ENCODE results near the gene CLIP4.

CLIP4 gene

GRCh38 chr2:29189052-29189451 is 73.8 kb downstream of the CLIP4 start:
- DNase-seq (ENCODE audit: low spot score): no peak

GRCh38 chr2:29191817-29192216 is 76.6 kb downstream of the CLIP4 start:
- no peak for DNase-seq (ENCODE audit: low spot score)

GRCh38 chr2:29192526-29192925 is 77.3 kb downstream of the CLIP4 start:
- no peak for DNase-seq (ENCODE audit: low spot score)

- DNase-seq (ENCODE audit: low spot score): no peak
These were observed 77.9 kb downstream of the CLIP4 start for GRCh38 chr2:29193111-29193510.

GRCh38 chr2:29193681-29194080 is 78.5 kb downstream of the CLIP4 start:
- no peak for DNase-seq (ENCODE audit: low spot score)

GRCh38 chr2:29195796-29196195 is 80.6 kb downstream of the CLIP4 start:
- no peak for DNase-seq (ENCODE audit: low spot score)

- peak; percentile 76 for DNase-seq (ENCODE audit: low spot score)
These were observed 81.9 kb downstream of the CLIP4 start for GRCh38 chr2:29196792-29197788.

- no peak for DNase-seq (ENCODE audit: low spot score)
These were observed 86.8 kb downstream of the CLIP4 start for GRCh38 chr2:29201979-29202378.

- no peak for DNase-seq (ENCODE audit: low spot score)
These were observed 87.7 kb downstream of the CLIP4 start for GRCh38 chr2:29202819-29203495.

GRCh38 chr2:29206941-29207340 is 91.7 kb downstream of the CLIP4 start:
- no peak for DNase-seq (ENCODE audit: low spot score)

GRCh38 chr2:29207352-29208148 is 92.3 kb downstream of the CLIP4 start:
- no peak for DNase-seq (ENCODE audit: low spot score)

GRCh38 chr2:29209551-29209950 is 94.3 kb downstream of the CLIP4 start:
- DNase-seq (ENCODE audit: low spot score): no peak

- DNase-seq (ENCODE audit: low spot score): no peak
These were observed 96.8 kb downstream of the CLIP4 start for GRCh38 chr2:29212009-29212408.

- DNase-seq (ENCODE audit: low spot score): no peak
These were observed 98.7 kb downstream of the CLIP4 start for GRCh38 chr2:29213888-29214291.

- DNase-seq (ENCODE audit: low spot score): no peak
These were observed 99.9 kb downstream of the CLIP4 start for GRCh38 chr2:29215073-29215472.

GRCh38 chr2:29215739-29216608 is 100.8 kb downstream of the CLIP4 start:
- no peak for DNase-seq (ENCODE audit: low spot score)

GRCh38 chr2:29216609-29216909 is 101.3 kb downstream of the CLIP4 start:
- no peak for DNase-seq (ENCODE audit: low spot score)

GRCh38 chr2:29218071-29218470 is 102.9 kb downstream of the CLIP4 start:
- no peak for DNase-seq (ENCODE audit: low spot score)

GRCh38 chr2:29218550-29219125 is 103.4 kb downstream of the CLIP4 start:
- DNase-seq (ENCODE audit: low spot score): no peak

GRCh38 chr2:29219374-29219773 is 104.2 kb downstream of the CLIP4 start:
- DNase-seq (ENCODE audit: low spot score): no peak
